NT2/D1 (cell line): ENCODE measurements around the gene UBE2U.

Source experiments
- DNase-seq: peaks from one replicate; pipeline ENCODE4 v3.0.0-alpha.2; 2011; ENCODE audit warnings: low read depth, low spot score
- H3K27me3 ChIP-seq: 2 replicates; pipeline ENCODE4 v1.6.0; 2011; ENCODE audit warnings: mild to moderate bottlenecking; ENCODE audit not compliant: insufficient read length, insufficient read depth
- H3K36me3 ChIP-seq: 2 replicates; pipeline ENCODE4 v1.6.1; 2011; ENCODE audit warnings: mild to moderate bottlenecking, low read length, mixed read lengths; ENCODE audit not compliant: insufficient read depth, insufficient read length
- H3K4me1 ChIP-seq: 2 replicates; pipeline ENCODE4 v1.5.1; 2011; ENCODE audit not compliant: insufficient read depth, insufficient read length
- H3K4me3 ChIP-seq: 2 replicates; pipeline ENCODE4 v1.5.1; 2011; ENCODE audit warnings: low read depth; ENCODE audit not compliant: insufficient read length
- H3K9ac ChIP-seq: 2 replicates; pipeline ENCODE4 v1.6.0; 2011; ENCODE audit warnings: low read depth; ENCODE audit not compliant: insufficient read length
- H3K9me3 ChIP-seq: 2 replicates; pipeline ENCODE4 v1.5.1; 2011; ENCODE audit warnings: mild to moderate bottlenecking, low read length; ENCODE audit not compliant: insufficient read depth
- SUZ12 ChIP-seq: IDR thresholded peaks from 2 replicates; pipeline ENCODE4 v1.6.1; 2011; ENCODE audit not compliant: insufficient read length, insufficient read depth; ENCODE audit errors: extremely low read depth
- YY1 ChIP-seq: IDR thresholded peaks from 2 replicates; pipeline ENCODE4 v1.6.1; 2011; ENCODE audit not compliant: insufficient read length, insufficient read depth
- ZNF274 ChIP-seq: IDR thresholded peaks from 2 replicates; pipeline ENCODE4 v1.6.1; 2011; ENCODE audit warnings: mild to moderate bottlenecking, low read depth, low read length

UBE2U gene

GRCh38 chr1:64269558-64269884 lies 66.1 kb downstream of the UBE2U start:
- Histone ChIP-seq H3K4me1 (peaks cover 3% of the 10 kb centered on the region), H3K9ac (no peak overlapping the region), H3K4me3 (no peak overlapping the region), H3K9me3 (peaks cover 22% of the 10 kb centered on the region), H3K36me3 (no peaks in the 10 kb centered on the region), H3K27me3 (no peaks in the 10 kb centered on the region)
- no peak for DNase-seq
- TF ChIP-seq ZNF274 = no peak

- no peaks in the 10 kb centered on the region for H3K9me3 ChIP-seq
- no peaks in the 10 kb centered on the region for H3K4me1 ChIP-seq
- H3K9ac ChIP-seq = no peak overlapping the region
- DNase-seq = no peak
- no peaks in the 10 kb centered on the region for H3K27me3 ChIP-seq
- TF ChIP-seq SUZ12 = no peak
- no peak for TF ChIP-seq YY1
- TF ChIP-seq ZNF274 = no peak
- H3K36me3 ChIP-seq = no peaks in the 10 kb centered on the region
- no peak overlapping the region for H3K4me3 ChIP-seq
These were observed 76.6 kb downstream of the UBE2U start for GRCh38 chr1:64280001-64280400.

- Histone ChIP-seq H3K4me1 (no peaks in the 10 kb centered on the region), H3K4me3 (no peak overlapping the region)
These were observed 78.9 kb downstream of the UBE2U start for GRCh38 chr1:64282351-64282750.

GRCh38 chr1:64287071-64287470 lies 83.6 kb downstream of the UBE2U start:
- Histone ChIP-seq H3K4me1 (no peaks in the 10 kb centered on the region), H3K4me3 (no peak overlapping the region), H3K27me3 (no peaks in the 10 kb centered on the region), H3K36me3 (no peaks in the 10 kb centered on the region), H3K9ac (no peak overlapping the region), H3K9me3 (no peaks in the 10 kb centered on the region)
- TF ChIP-seq SUZ12 (no peak), ZNF274 (no peak), YY1 (no peak)
- DNase-seq = no peak

More at GRCh38 chr1:64282351-64282750, 78.9 kb downstream of the UBE2U start:
- no peak for DNase-seq
- Histone ChIP-seq H3K9me3 (no peaks in the 10 kb centered on the region), H3K36me3 (no peaks in the 10 kb centered on the region), H3K27me3 (no peaks in the 10 kb centered on the region), H3K9ac (no peak overlapping the region)
- TF ChIP-seq YY1 (no peak), ZNF274 (no peak), SUZ12 (no peak)

- Histone ChIP-seq H3K4me3 (no peak overlapping the region), H3K27me3 (no peaks in the 10 kb centered on the region), H3K9me3 (peaks cover 10% of the 10 kb centered on the region), H3K9ac (no peak overlapping the region), H3K36me3 (no peaks in the 10 kb centered on the region), H3K4me1 (no peaks in the 10 kb centered on the region)
- no peak for TF ChIP-seq ZNF274
- TF ChIP-seq SUZ12 = no peak
- TF ChIP-seq YY1 = no peak
- no peak for DNase-seq
These were observed 87.0 kb downstream of the UBE2U start for GRCh38 chr1:64290420-64290819.

- no peak for DNase-seq
- Histone ChIP-seq H3K27me3 (no peaks in the 10 kb centered on the region), H3K36me3 (no peaks in the 10 kb centered on the region), H3K4me3 (no peak overlapping the region), H3K9ac (no peak overlapping the region), H3K9me3 (peaks cover 14% of the 10 kb centered on the region), H3K4me1 (no peaks in the 10 kb centered on the region)
- TF ChIP-seq SUZ12 (no peak), ZNF274 (no peak), YY1 (no peak)
These were observed 88.5 kb downstream of the UBE2U start for GRCh38 chr1:64291931-64292330.

GRCh38 chr1:64292399-64292798 lies 89.0 kb downstream of the UBE2U start:
- H3K36me3 ChIP-seq = no peaks in the 10 kb centered on the region
- no peaks in the 10 kb centered on the region for H3K27me3 ChIP-seq
- no peaks in the 10 kb centered on the region for H3K4me1 ChIP-seq
- TF ChIP-seq YY1 = no peak
- TF ChIP-seq ZNF274 = no peak
- no peak for TF ChIP-seq SUZ12
- H3K9me3 ChIP-seq = peaks cover 19% of the 10 kb centered on the region
- no peak for DNase-seq
- no peak overlapping the region for H3K9ac ChIP-seq
- no peak overlapping the region for H3K4me3 ChIP-seq

GRCh38 chr1:64293820-64294219 lies 90.4 kb downstream of the UBE2U start:
- H3K4me3 ChIP-seq = no peak overlapping the region
- TF ChIP-seq YY1 (no peak), ZNF274 (no peak), SUZ12 (no peak)
- DNase-seq = no peak
- no peaks in the 10 kb centered on the region for H3K36me3 ChIP-seq
- H3K9ac ChIP-seq = no peak overlapping the region
- H3K27me3 ChIP-seq = no peaks in the 10 kb centered on the region
- H3K4me1 ChIP-seq = no peaks in the 10 kb centered on the region
- H3K9me3 ChIP-seq = peaks cover 29% of the 10 kb centered on the region
